HG03175 (cell line): ENCODE results near the gene NQO2.
"Not testable (repeated sequence)": the region's sequence is repeated elsewhere in the genome, so short reads cannot be mapped to it uniquely, and the experiment has no call there.

Experiments used
- ATAC-seq: cut with Tn5 transposase; IDR thresholded peaks from one replicate; pipeline ENCODE4 v1.9.1; 2021; ENCODE audit warnings: mild to moderate bottlenecking, moderate library complexity; ENCODE audit not compliant: unreplicated experiment

NQO2 gene

DNA sequence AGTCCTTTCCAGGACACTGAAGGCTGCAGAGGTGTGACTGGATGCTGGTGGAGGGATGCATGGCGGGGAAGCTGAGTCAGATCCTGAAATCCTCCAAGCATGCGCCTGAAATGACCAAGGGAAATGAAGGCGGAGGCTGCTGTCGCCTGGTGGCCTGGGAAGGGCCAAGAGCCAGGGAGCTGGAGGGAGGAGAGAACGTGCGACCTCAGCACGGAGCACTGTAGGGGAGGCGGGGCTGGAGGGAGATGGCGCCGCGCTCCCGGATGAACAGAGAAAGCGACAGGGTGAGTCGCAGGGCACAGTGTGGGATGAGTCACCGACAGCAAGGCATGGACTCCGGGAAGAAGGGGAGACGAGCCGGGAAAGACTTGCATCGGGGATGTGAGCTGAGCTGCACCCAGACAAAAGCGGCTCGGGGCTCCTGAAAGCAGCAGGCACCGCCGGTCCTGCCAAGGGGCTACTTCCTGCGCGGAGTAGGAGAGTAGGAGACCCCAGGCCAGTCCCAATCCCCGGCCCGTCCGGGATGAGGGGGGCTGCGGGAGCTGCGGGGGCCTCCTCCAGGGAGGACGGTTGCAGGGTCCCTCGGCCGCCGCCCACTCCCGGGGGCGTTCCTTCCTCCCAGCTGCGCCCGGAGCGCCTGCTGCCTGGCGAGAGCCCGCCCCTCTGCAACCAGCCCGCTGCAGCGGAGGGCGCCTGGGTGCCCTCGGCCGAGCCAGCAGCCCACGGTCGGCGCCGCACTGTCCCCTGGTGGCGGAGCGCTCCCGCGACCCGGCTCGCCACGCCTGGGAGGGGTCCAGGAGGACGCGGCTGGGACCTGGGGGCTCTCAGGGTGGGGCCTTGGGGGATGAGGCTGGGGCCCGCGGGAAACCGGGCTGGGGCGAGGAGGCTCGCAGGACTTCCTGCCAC, 11.0 kb upstream of the NQO2 start:
- ATAC-seq = peak; percentile 75

DNA sequence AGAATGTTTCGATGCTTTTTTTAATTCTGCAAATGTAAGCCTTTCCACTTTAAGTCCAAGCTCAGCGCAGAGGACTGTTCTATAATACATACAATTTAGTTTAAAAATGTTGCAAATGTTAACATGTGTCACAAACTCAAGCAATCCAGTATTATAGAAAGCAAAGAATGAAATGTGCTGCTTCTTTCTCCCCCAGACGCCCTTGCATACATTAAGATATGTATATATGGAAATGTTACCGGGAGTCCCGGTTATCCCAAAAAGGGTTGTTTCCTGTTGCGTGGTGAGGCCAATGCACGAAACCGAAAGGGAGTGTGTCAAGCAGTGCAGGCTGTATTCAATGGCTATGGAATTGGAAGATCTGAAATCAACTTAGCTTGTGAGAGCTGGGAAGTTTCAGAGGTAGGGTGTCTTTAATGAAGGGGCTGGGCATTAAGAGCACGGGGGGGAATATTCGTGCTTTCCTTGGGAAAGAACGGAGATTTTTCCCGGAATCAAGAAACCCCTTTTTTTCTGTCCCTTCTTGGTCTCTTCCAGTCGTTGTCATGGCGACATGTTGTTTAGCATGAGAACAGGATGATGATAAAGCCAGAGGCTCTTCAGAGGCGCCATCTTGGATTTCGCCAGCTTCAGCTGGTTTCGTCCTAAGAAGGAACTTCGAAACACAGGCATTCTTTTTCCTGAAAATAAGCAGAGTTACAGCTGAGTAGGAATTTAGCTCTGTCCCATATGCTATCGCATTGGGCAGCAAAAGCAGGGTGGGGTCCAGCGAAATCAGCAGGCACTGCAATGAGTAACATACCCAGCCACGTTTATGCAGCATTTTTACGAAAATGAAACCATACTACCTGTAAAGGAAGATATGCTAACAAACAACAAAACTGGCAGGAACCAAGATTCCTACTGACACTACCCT, 10.1 kb upstream of the NQO2 start:
- peak; percentile 73 for ATAC-seq

DNA sequence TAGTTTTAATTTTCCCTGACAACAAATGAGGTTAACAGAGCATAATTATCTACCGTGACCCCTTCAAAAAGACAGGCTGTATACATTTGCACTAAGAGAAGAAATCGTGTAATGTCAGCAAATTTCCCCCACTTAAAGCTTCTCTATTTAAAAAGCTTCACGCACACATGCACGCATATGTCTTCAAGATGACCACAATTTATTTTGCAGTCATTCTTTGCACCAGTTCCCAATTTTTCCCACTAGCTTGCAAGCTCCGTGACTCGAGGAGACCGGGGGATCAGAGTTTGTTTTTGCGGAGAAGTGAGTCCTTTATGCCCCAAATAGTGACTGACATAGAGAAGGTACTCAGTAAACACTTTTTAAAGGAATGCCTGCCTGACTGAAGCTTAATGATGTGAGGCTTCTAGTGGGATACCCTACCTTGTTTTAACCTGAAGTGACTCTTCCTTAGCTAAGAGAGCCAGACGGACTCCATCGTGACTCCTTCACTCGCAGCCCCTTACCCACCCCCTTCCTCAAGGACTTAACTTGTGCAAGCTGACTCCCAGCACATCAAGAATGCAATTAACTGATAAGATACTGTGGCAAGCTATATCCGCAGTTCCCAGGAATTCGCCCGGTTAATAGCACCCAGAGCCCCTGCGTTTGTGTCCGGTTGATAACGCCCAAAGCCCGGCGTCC, 9.3 kb upstream of the NQO2 start:
- no peak for ATAC-seq

DNA sequence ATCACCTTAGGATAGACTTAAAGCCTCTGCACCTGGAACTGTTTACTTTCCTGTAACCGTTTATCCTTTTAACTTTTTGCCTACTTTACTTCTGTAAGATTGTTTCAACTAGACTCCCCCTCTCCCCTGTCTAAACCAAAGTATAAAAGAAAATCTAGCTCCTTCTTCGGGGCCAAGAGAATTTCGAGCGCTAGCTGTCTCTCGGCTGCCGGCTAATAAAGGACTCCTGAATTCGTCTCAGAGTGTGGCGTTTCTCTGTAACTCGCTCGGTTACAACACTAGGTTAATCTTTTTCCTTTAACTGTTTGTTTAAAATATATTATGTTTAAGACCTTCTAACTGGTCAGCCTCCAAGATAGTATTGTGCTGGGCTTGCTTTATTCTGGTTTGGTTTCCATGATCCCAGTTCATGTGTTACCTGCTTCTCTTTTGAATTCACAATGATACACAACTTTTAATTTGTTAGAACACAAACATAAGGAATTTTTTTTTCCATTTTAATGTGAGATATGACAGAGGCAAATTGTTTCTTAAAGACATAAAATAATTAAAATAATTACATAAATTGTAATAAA, 8.7 kb upstream of the NQO2 start:
- no peak for ATAC-seq

DNA sequence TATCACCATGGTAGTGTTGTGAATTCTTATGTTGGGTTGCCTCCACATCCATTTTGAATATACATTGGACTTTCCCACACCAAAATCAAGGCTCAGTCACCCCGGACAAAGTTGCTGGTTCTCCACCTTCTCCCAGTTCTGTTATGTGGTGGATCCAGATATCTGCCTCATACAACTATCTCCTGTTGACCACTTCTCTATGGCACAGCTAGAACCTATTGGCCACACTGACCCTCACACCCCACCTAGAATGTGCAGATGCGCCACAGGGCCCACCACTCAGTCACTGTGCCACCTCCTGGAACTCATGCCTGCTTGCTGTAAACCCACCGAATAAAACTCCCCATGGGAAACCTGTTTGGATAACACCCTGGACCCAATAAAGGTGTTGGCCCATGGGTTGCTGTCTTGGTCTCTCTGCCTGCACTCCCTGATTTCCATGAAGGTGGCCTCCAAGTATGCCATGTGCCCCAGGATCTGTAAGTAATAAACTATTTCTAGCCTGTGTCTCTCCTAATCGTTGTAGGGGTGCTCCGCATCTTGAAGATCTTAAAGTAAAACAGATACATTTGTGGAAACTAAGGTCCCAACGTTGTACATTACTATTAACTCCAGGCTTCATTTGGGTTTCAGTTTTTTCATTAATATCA, 7.2 kb upstream of the NQO2 start:
- no peak for ATAC-seq

DNA sequence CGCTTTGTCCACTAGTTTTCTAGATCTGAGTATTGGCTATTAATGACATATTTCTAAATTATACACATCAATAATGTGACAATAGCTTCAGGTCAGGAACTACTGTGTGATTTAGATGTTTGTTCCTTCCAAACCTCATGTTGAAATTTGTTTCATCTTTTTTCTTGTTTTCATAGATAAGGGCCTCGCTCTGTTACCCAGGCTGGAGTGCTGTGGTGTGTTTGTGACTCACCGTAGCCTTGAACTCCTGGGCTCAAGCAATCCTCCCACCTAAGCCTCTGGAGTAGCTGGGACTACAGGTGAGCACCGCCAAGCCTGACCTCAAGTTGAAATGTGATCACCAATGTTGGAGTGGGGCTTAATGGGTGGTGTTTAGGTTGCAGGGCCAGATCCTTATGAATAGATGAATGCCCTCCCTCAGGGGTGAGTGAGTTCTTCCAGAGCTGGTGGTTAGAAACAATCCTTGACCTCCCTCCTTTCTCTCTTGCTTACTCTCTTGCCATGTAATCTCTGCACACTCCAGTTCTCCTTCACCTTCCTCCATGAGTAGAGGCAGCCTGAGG, 5.9 kb upstream of the NQO2 start:
- no peak for ATAC-seq

DNA sequence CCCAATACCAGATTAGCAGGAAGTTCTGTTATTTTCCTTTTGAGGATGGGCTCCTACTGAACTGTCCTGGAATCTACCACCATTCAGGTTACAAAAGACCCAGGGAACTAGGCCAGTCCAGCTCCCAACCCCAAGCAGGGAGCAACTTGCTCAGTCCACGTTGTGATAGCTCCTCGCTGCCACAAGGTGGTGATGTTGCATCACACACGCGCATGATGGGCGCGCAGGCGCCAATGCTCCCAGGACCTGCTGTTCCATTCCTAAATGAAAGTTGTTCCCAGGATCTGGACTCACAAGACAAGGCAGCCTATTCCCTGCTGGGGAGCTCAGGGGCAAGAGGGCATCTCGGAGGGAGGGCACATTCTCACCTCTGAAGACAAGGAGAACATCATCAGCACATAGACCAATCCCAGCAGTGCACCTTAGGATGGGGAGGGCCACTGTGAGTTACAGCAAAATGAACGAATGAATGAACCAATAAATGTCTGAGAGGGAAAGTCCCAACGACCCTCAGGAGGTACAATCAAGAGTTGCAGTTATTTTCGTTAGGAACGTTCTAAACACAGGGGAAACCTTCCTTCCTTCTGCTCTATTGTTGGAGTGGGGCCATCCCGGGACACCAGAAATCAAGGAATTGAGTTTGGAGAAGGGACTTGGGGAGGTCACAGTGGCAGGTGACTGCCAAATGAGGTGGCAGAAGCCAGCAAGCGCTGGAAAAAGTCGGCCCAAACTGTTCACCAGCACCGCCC, 1.3 kb upstream of the NQO2 start:
- peak; percentile 35 for ATAC-seq

DNA sequence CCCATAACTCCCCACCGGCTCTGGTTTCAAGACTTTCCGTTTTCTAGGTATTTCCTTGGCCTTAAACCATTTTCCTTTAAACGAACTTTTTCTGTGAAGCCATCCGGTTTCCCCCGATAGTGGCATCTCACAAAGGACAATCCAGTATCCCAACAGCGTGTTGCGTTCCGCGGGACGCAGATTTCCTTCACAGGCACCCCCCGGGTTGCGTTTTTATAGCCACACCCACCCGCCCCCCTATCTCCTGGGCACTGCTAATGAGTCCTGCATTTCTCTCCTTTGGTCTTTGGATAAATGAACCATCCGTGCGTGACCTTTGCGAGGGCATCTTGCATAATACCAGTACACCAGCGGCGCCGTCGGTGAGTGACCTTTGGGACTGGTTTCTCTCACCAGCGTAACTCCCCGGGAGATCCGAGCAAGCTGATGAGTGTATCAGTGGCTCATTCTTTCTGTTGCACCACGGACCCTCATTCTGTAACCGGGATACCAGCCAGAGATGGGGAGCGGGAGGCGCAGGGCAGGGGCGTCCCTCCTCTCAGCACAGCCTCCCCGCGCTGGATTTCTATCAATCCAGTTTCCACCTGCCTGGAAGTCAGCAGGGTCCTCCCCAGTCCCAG, 586 bp upstream of the NQO2 start:
- peak; percentile 29 for ATAC-seq

DNA sequence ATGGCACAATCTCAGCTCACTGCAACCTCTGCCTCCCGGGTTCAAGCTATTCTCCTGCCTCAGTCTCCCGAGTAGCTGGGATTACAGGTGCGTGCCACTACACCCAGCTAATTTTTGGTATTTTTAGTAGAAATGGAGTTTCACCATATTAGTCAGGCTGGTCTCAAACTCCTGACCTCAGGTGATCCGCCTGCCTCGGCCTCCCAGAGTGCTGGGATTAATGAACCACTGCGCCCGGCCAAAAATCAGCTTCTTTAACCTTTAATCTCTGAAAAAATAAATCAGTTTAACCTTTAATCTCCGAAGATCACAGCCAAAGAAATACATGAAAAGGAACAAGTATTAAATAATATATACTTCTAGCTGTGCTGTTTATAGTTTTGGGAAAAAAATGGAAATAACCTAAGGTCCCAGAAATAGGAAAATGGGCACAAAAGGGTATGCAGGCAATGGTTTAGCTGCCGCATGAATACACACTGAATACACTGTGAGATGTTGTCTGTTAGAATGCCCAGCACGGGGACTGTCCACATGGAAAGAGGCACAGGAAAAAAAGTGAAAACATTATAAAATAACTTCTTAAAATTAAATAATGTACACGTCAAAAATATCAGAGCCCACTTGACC, 1.6 kb downstream of the NQO2 start:
- ATAC-seq = no peak

DNA sequence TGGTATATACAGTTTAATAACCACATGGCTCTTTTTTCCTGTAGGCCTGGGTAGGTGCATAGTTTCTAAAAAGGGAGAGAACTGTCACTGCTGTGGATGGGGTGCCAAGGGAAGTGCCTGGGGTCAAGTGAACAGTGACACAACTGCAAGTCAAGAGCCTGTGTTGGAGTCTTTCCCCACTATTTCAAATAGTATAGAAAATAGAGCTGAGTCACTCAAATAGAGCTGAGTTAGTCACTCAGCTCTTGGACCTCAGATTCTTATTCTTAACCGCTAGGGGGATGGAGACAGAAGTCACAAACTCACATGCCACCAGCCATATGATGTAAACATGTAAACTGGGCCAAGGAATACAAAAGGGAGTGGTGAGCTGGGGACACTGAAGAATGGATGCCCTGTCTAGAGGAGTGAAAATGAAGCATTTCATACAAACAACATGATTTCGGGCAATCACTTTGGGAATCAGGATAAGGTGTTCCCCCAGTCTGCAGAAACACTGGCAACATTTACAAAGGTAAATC, 2.1 kb downstream of the NQO2 start:
- ATAC-seq = no peak

DNA sequence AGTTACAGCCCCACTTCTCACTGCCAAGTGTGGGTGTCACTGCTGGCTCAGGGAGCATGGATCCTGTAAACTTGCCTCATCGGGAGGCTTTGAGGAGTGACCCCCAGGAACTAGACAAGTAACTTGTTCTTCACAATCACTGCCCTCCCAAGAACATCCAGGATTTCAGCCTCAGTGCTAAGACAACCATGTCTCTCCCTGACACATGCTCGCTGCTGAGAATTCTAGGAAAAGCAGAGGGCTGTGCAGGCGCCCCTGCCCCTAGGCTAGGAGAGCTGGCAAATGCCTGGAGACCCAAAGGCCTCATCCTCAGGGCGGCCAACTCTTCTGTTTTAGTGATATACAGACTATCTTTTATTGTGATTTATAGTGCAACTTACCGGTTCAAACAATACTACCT, 3.5 kb downstream of the NQO2 start:
- ATAC-seq = not testable (repeated sequence)

DNA sequence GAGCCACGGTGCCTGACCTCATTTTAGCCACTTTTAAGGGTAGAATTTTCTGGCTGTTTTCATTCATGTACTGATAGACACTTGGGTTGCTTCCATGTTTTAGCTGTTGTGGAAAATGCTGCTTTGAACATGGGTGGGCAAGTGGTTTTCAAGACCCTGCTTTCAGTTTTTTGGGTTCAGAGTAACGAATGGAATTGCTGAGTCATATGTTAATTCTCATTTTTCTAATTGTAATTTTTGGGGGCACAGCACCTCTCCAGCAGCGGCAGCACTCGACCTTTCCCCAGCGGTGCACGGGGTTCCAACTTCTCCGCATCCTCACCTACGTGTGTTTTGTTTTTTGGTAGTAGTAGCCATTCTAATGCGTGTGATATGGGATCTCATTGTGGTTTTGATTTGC, 5.4 kb downstream of the NQO2 start:
- ATAC-seq = no peak

DNA sequence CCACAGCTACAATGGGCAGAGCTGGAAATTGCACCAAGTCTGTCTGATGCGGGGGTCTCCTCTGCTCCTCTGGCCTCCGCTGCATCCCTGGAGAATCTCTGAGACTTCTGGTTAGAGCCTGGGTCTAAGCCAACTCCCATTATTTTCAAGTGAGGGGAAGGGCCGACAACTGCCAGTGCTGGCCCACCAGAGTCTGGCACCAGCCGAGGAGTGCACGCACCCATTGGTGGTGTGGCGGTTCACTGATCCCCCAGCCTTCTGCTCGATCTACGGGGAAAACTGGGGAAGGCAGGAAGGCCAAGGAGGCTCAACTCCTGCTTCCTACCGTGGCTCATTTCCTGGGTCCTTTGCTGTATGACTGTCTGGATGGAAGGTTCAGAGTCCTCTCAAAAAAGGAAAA, 6.2 kb downstream of the NQO2 start:
- ATAC-seq = no peak

DNA sequence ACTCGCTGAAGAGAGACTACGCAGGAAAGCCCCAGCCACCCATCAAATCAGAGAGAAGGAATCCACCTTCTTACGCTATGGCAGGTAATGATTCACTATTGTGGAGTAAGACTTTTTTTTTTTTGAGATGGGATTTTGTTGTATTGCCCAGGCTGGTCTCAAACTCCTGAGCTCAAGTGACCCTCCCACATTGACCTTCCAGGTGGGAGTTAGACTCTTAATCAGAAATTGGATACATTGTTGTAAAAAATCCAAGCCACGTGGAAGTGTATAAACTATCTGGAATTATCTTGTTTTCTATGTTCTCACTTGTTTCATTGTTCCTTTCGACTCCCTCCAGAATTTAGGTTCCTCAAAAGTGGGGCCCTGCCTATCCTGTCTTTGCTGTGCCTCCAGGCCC, 6.8 kb downstream of the NQO2 start:
- no peak for ATAC-seq

DNA sequence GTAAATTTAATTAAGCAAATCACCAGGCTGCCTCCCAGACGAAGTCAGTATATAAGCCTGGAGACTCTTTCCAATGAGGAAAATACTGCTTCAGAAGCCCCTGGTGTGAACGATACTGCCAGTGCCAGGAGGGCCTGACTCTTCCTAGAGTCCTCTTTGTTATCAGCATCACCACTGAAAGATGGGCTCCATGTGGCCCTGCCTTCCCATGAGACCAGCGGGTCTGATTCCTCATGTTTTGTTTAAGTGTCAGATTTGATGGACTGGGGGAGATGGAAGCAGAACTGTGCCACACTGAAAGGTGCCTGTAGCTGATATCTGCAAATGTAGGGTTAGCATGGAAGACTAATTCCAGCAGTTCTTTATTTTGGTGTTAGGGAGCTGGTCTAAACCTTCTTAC, 7.9 kb downstream of the NQO2 start:
- ATAC-seq = no peak

DNA sequence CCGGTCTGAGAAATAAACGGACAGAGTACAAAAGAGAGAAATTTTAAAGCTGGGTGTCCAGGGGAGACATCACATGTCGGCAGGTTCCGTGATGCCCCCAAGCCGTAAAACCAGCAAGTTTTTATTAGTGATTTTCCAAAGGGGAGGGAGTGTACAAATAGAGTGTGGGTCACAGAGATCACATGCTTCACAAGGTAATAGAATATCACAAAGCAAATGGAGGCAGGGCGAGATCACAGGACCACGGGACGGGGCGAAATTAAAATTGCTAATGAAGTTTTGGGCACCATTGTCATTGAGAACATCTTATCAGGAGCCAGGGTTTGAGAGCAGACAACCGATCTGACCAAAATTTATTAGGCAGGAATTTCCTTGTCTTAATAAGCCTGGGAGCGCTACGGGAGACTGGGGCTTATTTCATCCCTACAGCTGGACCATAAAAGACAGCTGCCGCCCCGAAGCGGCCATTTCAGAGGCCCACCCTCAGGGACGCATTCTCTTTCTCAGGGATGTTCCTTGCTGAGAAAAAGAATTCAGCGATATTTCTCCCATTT, 9.1 kb downstream of the NQO2 start:
- not testable (repeated sequence) for ATAC-seq

DNA sequence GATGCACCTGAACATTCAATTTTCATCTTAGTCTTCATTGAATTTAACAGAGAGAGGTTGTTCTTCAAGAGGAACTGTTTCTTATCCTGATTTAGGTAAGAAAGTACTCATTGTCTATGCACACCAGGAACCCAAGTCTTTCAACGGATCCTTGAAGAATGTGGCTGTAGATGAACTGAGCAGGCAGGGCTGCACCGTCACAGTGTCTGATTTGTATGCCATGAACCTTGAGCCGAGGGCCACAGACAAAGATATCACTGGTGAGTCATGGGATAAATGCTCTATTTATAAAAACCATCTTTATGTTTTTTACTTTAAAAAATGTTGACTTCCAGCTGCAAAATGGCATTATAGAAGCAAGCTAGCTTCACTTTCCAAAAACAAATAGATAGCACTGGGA, 10.2 kb downstream of the NQO2 start:
- no peak for ATAC-seq

DNA sequence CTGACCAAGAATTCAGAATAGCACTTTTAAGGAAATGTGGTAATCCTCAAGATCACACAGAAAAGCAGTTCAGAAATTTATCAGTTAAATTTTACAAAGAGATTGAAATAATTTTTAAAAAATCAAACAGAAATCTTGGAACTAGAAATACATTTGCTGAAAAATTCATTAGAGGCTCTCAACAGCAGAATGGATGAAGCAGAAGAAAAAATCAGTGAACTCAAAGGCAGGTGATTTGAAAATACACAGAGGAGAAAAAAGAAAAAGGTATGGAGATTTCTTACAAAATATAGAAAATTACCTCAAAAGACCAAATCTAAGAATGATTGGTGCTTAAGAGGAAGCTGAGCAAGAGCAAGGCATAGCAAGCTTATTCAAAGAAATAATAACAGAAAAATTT, 11.5 kb downstream of the NQO2 start:
- ATAC-seq = no peak
